Measurements from ENCODE around the gene DHCR7. TPM values are rescaled to one million over a fixed set of nuclear protein-coding genes. Genes with fewer than 3 reads are reported as not detected.

Gene DHCR7
- total RNA-seq, 1 experiment from 2014 or later = 371 TPM

DNA sequence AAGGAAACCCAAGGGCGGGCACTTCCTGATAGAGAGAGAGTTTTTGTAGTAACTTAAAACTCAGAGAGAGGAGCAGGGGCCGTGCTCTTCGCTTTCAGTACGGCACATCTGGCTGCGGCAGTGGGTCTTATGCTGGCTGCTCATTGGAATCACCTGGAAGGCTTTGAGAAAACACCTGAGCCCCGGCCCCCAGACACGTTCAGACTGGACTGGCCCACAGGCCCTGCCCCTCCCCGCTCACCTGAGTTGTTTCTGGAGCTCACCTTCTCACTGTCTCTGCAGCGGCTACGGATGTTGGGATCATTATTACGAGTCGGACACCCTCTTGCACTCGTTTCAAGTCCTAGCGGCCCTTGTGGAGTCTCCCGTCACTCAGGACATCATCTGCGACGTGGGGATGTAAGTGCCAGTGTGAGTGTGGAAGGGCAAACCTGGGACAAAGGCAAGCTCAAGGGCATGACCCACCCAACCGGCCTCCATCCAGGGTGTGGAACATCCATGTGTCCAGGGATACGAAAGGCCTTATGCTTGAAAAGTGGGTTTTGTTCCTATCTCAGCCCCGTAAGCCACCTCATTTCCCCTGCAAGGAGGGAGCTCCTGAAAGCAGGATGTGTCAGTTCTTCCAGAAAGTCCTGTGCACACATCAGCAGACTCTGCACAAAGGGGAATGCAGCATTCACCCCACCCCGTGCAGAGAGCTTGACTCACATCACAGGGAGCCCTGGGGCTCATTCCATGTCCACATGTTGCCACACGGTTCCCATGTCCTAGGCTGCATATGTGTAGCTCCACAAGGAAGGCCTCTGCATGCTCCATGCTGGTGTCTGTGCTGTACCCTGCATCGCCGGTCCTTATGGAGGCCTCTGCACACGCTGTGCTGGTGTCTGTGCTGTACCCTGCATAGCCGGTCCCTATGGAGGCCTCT lies 10.2 kb upstream of the DHCR7 start:
- Histone ChIP-seq H3K4me1 (peaks cover 15% of the 10 kb centered on the region), H3K4me3 (ENCODE audit: low read depth, low read length) (no peak overlapping the region), H3K27me3 (replicated peaks; ENCODE audit: control insufficient read depth, insufficient read depth, low read length) (no peaks in the 10 kb centered on the region), H3K36me3 (ENCODE audit: control insufficient read depth, insufficient read depth, low read length) (peaks cover 11% of the 10 kb centered on the region), H3K9me3 (no peaks in the 10 kb centered on the region)
- no TSS peak for BruUV-seq (replicated peaks)
- DNase-seq = no peak
- H3K4me3 Mint-ChIP-seq (ENCODE audit: unreplicated experiment) = no peak overlapping the region
- H3K36me3 Mint-ChIP-seq (ENCODE audit: insufficient read depth, unreplicated experiment) = peaks cover 80% of the 10 kb centered on the region
- ChIA-PET CTCF (interaction anchor here (0.5 to 0.6 kb wide), 2 partner anchors 23 to 1849 kb away, joined by 3 to 4 read pairs; no protein-coding TSS in a partner anchor), POLR2A (no interaction called here)
- H3K9me3 Mint-ChIP-seq (ENCODE audit: unreplicated experiment) = no peaks in the 10 kb centered on the region
- no peaks in the 10 kb centered on the region for H3K27me3 Mint-ChIP-seq (ENCODE audit: insufficient read depth, unreplicated experiment)
- TF ChIP-seq, protein P1, sequence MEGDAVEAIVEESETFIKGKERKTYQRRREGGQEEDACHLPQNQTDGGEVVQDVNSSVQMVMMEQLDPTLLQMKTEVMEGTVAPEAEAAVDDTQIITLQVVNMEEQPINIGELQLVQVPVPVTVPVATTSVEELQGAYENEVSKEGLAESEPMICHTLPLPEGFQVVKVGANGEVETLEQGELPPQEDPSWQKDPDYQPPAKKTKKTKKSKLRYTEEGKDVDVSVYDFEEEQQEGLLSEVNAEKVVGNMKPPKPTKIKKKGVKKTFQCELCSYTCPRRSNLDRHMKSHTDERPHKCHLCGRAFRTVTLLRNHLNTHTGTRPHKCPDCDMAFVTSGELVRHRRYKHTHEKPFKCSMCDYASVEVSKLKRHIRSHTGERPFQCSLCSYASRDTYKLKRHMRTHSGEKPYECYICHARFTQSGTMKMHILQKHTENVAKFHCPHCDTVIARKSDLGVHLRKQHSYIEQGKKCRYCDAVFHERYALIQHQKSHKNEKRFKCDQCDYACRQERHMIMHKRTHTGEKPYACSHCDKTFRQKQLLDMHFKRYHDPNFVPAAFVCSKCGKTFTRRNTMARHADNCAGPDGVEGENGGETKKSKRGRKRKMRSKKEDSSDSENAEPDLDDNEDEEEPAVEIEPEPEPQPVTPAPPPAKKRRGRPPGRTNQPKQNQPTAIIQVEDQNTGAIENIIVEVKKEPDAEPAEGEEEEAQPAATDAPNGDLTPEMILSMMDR (IDR thresholded peaks at IDR 0.05; ENCODE audit: insufficient read depth in 1 of 2, low read depth in 1 of 2, low read length in 1 of 2, severe bottlenecking in 1 of 2, unreplicated experiment in 1 of 2) = no peak
- intact Hi-C loops (cut with micrococcal nuclease; ENCODE audit: unreplicated experiment) = no loop called here
- no peak overlapping the region for H3K27ac Mint-ChIP-seq (ENCODE audit: unreplicated experiment)
- H3K4me1 Mint-ChIP-seq (ENCODE audit: low read depth, unreplicated experiment) = peaks cover 7% of the 10 kb centered on the region

DNA sequence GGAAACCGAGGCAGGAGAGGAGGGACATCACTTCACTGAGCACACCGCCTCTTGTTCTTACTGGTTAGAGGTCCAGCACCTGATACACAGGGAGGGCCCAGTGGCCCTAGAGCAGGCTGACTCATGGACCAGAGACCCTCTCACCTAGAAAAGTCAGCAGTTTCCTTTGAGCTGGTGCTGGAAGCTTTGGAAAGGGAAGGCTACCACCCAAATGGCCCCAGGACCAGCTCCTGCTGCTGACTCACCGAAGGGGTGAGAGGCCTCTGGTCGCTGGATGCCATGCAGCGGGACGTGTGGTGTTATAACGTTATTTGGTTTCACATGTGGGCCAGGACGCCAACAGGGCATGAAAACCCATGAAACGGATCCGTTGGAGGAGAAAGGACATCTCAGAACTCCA lies 8.6 kb upstream of the DHCR7 start:
- TF ChIP-seq, protein P1 (IDR thresholded peaks at IDR 0.05; ENCODE audit: insufficient read depth in 1 of 2, low read depth in 1 of 2, low read length in 1 of 2, severe bottlenecking in 1 of 2, unreplicated experiment in 1 of 2) = no peak
- H3K4me3 Mint-ChIP-seq (ENCODE audit: unreplicated experiment) = no peak overlapping the region
- H3K4me3 ChIP-seq (ENCODE audit: low read depth, low read length) = no peak overlapping the region
- H3K27me3 ChIP-seq (replicated peaks; ENCODE audit: control insufficient read depth, insufficient read depth, low read length) = no peaks in the 10 kb centered on the region
- H3K27ac Mint-ChIP-seq (ENCODE audit: unreplicated experiment) = no peak overlapping the region
- CTCF ChIA-PET = no interaction called here
- no peak for DNase-seq
- H3K4me1 ChIP-seq = peaks cover 12% of the 10 kb centered on the region
- intact Hi-C loops (cut with micrococcal nuclease; ENCODE audit: unreplicated experiment) = no loop called here
- H3K36me3 Mint-ChIP-seq (ENCODE audit: insufficient read depth, unreplicated experiment) = peaks cover 81% of the 10 kb centered on the region
- peaks cover 12% of the 10 kb centered on the region for H3K4me1 Mint-ChIP-seq (ENCODE audit: low read depth, unreplicated experiment)
- BruUV-seq (replicated peaks) = no TSS peak
- no peaks in the 10 kb centered on the region for H3K9me3 ChIP-seq
- POLR2A ChIA-PET = no interaction called here
- H3K27me3 Mint-ChIP-seq (ENCODE audit: insufficient read depth, unreplicated experiment) = no peaks in the 10 kb centered on the region
- no peaks in the 10 kb centered on the region for H3K9me3 Mint-ChIP-seq (ENCODE audit: unreplicated experiment)
- H3K36me3 ChIP-seq (ENCODE audit: control insufficient read depth, insufficient read depth, low read length) = peaks cover 11% of the 10 kb centered on the region

DNA sequence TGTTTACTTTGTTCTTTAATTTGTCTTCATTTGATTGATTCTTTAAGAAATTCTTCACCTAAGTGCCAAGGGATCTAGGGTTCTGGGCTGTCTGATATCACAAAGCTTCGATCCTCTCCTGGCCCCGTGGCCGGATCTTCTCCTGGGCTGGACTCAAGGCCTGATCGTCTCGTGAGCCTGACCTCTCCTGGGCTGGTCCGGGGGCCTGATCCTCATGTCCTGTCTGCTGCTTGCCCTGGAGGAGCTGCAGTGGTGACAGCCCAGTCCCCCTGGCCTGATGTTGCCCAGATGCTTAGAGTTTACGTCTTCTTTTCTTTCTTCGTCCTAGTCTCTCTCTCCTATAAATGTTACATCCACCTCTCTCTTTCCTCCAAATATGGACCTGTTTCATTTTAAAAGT lies 8.1 kb upstream of the DHCR7 start:
- Mint-ChIP-seq H3K4me3 (ENCODE audit: unreplicated experiment) (no peak overlapping the region), H3K27me3 (ENCODE audit: insufficient read depth, unreplicated experiment) (no peaks in the 10 kb centered on the region), H3K4me1 (ENCODE audit: low read depth, unreplicated experiment) (peaks cover 16% of the 10 kb centered on the region), H3K27ac (ENCODE audit: unreplicated experiment) (no peak overlapping the region), H3K36me3 (ENCODE audit: insufficient read depth, unreplicated experiment) (peaks cover 77% of the 10 kb centered on the region), H3K9me3 (ENCODE audit: unreplicated experiment) (no peaks in the 10 kb centered on the region)
- Histone ChIP-seq H3K27me3 (replicated peaks; ENCODE audit: control insufficient read depth, insufficient read depth, low read length) (no peaks in the 10 kb centered on the region), H3K4me1 (peaks cover 9% of the 10 kb centered on the region), H3K9me3 (no peaks in the 10 kb centered on the region), H3K36me3 (ENCODE audit: control insufficient read depth, insufficient read depth, low read length) (peaks cover 11% of the 10 kb centered on the region), H3K4me3 (ENCODE audit: low read depth, low read length) (no peak overlapping the region)
- BruUV-seq (replicated peaks) = no TSS peak
- ChIA-PET POLR2A (no interaction called here), CTCF (no interaction called here)
- TF ChIP-seq, protein P1 (IDR thresholded peaks at IDR 0.05; ENCODE audit: insufficient read depth in 1 of 2, low read depth in 1 of 2, low read length in 1 of 2, severe bottlenecking in 1 of 2, unreplicated experiment in 1 of 2) = no peak
- intact Hi-C loops (cut with micrococcal nuclease; ENCODE audit: unreplicated experiment) = no loop called here
- DNase-seq = no peak
